GM21786 (cell line): Measurements from ENCODE around the gene IFT52.
A peak's percentile ranks its signal among the peaks of the same experiment; 100 is the strongest.

ENCODE experiments used
- ATAC-seq: cut with Tn5 transposase; IDR thresholded peaks from one replicate; pipeline ENCODE4 v1.9.1; 2021; ENCODE audit not compliant: unreplicated experiment

The IFT52 gene

DNA sequence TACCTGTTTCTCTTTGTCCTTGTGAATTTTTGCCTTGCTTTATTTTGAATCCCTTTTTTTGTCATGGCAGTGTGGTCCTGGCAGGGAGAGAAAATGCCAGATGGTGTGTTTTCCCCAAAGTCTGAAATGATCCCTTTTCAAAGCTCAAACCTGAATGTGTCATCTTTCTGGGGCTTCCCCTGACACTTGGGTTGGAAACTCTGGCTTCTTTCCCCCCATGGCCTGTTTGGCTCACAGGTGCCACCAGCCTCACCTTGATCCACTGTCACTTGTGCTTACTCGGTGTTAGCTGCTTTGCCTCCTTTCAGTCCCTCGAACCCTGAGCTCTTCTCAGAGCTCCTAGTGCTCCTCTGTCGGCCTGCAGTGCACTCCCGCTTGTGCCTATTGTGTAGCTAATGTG is 98.4 kb downstream of the IFT52 start:
- no peak for ATAC-seq

DNA sequence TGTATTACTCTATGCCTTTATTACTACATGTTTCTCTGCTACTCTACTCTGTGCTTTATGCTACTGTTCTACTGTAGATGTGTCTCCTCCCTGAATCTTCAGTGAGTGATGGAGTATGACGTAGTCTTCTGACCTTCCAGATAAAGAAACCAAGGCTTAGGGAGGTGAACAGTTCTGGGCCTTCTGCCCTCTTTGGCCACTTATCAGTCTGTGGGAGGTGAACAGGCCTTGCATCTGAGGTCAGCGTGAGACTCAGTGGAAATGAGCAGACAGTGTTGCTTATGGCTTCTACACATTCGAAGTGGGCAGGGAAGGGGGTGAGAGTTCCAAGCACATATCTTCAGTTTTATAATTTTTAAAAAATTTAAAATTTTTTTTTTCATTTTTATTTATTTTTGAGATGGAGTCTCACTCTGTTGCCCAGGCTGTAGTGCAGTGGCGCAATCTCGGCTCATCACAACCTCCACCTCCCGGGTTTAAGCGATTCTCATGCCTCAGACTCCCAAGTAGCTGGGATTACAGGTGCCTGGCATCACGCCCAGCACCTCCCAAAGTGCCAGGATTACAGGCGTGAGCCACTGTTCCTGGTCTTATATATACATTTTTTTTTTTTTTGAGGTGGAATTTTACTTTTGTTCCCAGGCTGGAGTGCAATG is 100.3 kb downstream of the IFT52 start:
- no peak for ATAC-seq

DNA sequence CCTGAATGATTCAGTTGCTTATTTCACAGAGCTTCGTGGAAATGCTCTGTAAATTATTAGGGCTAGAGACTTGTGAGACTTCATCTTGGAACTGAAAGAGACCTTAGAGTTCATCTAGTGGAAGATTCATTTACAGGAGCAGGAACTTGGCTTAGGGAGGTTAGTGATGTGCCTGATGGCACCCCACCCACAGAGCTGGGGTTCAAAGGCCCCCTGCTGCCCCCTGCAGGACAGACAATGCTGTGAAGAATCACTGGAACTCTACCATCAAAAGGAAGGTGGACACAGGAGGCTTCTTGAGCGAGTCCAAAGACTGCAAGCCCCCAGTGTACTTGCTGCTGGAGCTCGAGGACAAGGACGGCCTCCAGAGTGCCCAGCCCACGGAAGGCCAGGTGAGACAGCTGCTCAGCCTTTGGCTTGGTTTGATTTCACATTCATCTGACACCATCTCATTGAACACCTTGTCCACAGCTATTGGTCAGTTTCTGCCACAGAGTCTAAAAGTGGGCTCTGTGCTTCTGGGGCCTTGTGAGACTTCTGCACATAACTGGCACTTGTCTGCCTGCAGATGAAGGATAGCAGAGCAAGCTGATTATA is 101.3 kb downstream of the IFT52 start:
- ATAC-seq: peak; percentile 62

DNA sequence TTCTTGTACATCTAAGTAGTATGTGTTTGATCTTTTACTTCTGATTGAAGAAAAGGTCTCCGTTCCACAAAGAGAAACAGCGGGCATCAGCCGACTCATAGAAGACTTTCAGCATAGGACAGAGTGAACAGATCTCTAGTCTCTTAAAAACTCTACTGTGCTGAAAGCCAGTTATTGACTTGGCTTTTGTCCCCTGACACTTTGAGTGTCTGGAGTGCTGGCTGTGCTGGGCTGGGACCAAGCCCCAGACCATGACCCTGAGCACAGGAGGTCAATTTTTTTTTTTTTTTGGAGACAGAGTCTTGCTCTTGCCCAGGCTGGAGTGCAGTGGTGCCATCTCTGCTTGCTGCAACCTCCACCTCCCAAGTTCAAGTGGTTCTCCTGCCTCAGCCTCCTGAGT is 104.0 kb downstream of the IFT52 start:
- no peak for ATAC-seq

DNA sequence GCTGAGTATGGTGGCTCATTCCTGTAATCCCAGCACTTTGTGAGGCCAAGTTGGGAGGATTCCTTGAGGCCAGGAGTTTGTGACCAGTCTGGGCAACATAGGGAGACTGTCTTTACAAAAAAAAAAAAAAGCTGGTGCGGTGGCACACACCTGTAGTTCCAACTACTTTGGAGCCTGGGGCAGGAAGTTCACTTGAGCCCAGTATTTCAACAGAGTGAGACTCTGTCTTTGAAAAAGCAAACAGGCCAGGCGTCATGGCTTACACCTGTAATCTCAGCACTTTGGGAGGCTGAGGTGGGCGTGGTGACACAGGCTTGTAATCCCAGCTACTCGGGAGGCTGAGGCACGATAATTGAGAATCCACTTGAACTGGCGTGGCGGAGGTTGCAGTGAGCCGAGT is 104.8 kb downstream of the IFT52 start:
- ATAC-seq: no peak
